Fibroblast of skin of right quadriceps (primary cell): ENCODE measurements around the gene IQSEC1.

Experiments used
- DNase-seq: peaks from one replicate; pipeline ENCODE4 v3.0.0-alpha.2; 2013

The IQSEC1 gene

GRCh38 chr3:12995389-12996180, 77.6 kb downstream of the IQSEC1 start:
- no peak for DNase-seq

DNA sequence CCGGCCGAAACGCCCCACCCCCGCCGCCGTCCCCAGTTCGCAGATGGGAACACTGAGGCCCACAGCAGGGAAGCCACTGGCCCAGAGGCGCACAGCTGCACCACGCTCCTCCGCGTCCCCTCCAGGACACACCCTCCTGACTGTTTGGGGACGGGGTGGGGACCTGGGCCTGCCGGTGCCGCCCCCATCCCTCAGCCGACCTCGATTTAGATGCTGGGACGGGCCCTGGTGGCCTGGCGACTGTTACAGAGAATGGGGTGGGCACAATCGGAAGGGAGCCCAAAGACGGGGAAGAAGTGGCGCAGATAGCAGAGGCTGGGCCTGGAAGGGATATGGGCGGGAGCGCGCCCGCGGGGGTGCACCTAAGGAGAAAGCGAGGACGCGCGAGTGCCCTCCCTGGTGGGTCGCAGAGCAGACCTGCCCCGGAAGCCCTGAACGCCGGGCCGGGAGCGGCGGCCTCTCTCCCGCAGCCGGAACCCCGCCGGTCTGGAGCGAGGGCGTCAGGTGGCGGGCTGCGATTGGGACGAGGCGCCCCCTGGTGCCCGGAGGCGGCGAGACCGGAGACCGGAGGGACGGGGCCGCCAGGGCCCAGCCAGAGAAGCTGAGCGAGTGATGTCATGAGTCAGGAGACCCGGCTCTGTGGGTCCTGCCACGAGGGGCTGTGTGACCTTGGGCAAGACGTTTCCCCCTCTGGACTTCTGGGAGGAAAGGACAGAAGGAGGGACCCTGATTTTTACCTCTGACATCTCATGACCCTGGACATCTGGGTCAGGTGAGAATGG, 78.4 kb downstream of the IQSEC1 start:
- DNase-seq, result peak; percentile 70

- no peak for DNase-seq
Observed at GRCh38 chr3:12994357-12994606, 78.9 kb downstream of the IQSEC1 start.

DNA sequence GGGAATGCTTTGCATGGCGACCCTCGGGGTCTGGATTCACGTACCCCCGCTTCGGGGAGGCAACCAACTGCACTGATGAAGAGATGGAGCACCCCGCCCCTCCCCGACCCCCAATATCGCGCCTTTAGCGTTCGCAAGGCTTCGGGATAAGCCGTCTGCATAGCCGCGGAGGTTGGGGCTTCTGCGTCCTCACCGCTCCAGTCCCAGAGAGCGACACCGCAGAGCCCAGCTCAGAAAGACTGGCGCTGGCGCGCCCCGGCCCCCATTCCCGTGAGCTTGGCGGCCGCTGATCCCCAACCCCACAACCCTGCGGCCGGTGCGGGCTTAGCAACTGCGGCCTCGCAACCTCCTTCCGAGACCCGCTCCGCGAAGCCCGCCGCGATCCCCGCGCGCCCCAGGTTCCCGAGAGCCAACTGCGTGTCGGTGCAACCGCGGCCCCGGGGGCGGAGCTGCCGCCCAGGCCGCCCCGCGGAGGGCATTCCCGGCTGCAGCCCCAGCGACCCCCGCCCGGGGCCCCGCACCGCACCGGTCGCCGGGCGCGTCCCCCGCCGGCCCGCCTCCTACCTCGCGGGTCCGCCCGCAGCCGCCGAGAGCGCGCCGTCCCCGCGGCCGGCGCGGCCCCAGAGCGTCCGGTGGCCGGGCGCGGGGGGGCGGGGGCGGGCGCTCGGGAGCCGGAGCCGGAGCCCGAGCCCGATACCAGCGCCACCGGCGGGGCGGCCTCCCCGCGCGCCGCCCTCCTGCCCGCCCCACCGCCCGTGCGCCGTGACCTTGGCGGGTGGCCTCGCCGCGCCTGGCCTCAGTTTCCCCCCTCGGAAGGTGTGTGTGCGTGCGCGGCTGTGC, 79.5 kb downstream of the IQSEC1 start:
- DNase-seq, result no peak

DNA sequence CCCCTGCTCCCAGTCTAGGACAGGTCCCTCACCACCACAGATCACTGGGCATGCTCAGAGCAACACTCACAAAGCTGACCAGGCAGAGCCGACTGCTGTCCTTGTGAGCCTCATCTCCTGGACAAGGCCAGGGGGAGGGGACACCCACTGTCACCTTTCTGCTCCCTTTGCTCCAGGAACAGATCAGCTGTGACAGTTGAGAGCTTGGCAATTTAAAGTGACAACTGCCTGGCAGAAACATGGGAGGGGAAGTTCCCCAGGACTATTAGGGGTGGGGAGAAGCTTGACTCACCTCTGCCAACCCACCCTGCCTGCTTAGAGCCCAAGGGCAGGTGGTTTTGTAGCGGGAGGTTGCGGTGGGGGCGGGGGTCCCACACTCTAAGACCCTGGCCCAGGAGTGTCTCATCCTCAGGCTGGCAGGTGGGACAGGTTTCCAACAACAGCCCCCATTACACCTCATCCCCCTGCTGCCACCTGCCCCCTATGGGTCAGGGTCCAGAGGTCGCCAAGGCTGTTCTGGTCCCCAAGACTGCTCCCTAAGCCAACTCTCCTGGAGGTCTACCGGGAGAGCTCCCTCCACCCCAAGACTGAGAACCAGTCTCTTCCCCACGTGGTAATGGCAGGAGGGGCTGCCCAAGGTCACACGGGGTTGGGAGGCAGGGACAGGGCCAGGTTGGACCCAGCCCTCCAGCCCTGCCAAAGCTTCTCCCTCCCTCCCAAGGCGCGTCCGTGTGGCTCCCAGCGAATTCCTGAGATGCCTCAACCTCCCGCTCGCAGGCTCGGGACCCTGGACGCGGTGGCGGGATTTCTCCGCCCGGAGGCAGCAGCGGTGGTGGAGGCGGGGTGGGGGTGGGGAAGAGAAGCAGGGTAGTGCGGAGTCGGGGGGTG, 80.4 kb downstream of the IQSEC1 start:
- DNase-seq, result peak; percentile 38

DNA sequence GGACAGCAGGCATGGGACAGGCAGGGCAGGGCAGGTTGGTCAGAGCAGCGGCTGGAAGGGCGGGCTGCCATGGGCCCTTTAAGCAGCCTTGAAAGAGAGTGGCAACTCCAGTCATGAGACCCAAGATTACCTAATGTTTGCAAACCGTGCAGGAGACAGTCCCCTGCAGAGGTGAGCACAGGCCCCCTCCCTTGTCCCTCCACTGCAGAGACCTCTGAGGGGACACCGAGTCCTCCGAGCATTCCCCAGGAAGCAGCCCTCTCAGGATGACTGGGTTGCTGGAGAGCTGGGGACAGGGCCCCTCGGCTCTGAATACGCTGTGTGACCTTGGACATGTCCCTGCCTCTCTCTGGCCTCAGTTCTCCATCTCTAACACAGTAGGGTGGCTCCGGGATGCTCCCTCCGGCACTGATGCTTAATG, 81.4 kb downstream of the IQSEC1 start:
- no peak for DNase-seq

DNA sequence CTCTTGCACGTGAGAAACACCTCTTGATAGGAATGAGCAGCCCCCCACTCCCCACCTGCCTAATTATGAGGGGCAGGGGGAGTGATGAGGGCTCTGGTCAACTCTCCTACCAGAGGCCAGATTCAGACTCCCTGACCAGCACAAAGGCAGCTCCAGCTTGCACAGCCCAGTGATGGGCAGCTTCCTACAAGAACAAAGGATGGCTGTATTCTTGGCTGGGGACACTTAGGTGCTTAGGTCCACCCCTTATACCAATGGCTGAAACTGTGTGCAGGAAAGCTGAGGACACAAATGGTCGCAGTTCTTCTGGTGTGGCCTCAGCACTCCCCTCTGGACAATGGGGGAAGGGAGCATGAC, 81.8 kb downstream of the IQSEC1 start:
- DNase-seq, result no peak

- peak; percentile 87 for DNase-seq
Observed at GRCh38 chr3:12990781-12991480, 82.3 kb downstream of the IQSEC1 start.

GRCh38 chr3:12990306-12990705, 82.9 kb downstream of the IQSEC1 start:
- DNase-seq, result no peak

DNA sequence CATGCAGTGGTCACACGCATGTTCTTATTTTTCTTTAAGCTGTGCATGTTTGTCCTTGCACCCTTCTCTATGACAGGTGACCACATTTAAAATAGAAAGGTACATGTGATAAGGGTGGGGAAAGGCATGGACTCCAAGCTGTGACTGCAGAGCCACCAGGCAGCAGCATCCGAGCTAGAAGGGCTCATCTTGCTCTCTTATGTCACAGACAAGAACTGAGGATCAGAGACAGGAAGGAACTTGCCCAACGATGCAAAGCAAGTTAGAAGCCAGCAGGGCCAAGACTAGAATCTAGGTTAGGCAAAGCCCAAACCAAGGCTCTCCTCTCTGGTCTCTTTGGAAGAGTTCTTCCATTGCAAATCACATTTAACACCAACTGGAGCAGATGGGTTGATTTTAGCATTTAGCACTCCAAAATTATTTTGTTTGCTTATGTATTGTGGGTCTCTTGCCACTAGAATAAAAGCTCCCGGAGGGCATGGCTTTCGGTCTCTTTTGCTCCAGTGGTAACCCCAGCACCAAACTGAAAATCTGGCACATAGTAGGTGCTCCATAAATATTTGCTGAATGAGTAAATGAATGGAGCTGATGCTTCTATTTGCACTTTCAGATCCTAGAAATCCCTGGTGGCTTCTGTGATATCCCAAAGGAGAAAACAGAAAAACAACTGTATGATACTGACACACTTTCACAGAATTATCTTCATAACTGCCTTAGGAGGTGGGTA, 84.3 kb downstream of the IQSEC1 start:
- no peak for DNase-seq

DNA sequence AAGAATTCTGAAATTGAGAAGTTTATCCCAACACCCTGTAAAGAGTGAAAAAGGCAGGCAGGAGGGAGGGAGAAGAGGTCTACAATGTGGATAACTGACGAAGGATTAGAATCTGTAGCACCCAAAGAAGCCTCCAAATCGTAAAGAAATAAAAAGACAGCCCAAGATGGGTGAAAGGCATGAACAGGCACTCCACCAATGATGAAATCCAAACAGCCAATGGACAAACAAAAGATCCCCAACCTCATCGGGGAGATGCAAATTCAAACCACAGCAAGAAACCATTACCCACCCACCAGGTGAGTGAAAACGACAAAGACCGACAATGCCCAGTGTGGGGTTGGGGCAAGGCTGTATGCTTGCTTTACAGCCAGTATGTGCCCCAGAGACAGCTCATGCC, 85.6 kb downstream of the IQSEC1 start:
- DNase-seq, result no peak

GRCh38 chr3:12986986-12987385, 86.2 kb downstream of the IQSEC1 start:
- no peak for DNase-seq

DNA sequence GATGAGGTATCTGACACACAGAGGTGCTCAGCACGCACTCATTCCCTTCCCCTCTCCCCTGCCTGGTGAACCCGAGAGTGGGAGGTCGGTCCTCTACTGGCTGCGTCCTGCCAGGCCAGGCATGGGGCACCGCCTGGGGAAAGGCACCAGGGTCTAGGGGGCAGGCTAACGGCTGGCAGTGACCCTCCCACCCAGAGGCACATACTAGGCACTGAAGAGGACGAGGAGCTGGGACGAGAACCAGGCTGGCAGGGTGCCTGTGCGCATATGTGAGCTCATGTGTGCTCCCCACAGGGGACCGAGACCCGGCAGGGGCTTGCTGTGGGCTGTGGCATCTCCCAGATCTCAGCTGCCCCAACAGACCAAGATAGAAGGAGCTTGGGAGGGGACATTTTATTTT, 86.7 kb downstream of the IQSEC1 start:
- DNase-seq, result no peak

- no peak for DNase-seq
Observed at GRCh38 chr3:12986031-12986430, 87.2 kb downstream of the IQSEC1 start.

- DNase-seq, result no peak
Observed at GRCh38 chr3:12985148-12985547, 88.1 kb downstream of the IQSEC1 start.

- DNase-seq, result peak; percentile 53
Observed at GRCh38 chr3:12984023-12984823, 89.0 kb downstream of the IQSEC1 start.

GRCh38 chr3:12983319-12983718, 89.9 kb downstream of the IQSEC1 start:
- no peak for DNase-seq

GRCh38 chr3:12982619-12983101, 90.6 kb downstream of the IQSEC1 start:
- no peak for DNase-seq

DNA sequence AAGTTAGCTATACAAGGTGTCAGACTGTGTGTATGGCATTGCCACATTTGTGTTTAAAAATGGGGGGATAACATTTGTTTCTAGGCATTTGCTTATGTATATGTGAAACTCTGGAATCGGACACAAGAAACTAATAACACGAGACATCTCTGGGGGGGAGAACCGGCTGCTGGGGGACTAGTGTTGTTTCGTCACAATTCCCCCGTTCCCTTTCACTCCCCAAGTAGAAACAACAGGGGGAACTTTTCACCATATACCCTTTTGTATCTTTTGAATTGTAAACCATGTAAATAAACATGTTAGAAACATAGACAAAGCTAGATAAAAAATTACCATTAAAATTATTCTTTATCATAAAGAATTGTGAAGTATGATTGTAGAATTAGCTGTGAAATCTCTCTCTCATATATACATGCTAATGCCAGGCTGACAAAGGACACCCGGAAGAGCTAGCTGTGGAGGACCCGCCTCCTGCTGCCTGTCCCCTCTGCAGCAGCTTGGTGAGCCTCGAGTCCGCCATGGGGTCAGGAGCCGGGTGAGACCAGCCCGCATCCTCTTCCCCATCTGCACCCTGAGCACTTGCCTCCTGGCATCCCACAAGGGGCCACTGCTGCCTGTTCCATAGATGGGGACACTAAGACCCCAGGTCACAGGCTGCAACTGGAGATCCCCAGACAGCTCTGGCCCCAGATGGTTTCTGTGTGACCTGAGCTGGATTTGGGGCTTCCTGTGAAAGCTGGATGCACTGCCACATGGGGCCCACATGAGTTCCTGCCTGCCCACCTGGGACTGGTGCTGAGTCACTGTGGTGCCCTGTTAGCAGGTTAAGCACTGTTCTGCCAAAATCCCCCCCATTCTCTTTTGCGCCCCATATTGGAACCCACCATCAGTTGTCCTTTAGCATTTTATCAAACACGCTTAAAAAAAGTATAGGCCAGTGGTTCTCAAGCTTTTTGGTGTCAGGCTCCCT, 91.6 kb downstream of the IQSEC1 start:
- no peak for DNase-seq
